NK-92 (cell line): Measurements from ENCODE around the gene PNKP.

Experiments used
- DNase-seq: peaks from one replicate; lab custom pipeline; 2025; ENCODE audit not compliant: unreplicated experiment; lab: John Stamatoyannopoulos, UW

The PNKP gene

GRCh38 chr19:49866933-49867782 lies at the start of gene PNKP:
Gene PNKP, minus strand, starts transcription at chr19:49867576. Its CDS starts 372 bp downstream, at chr19:49867204.
- DNase-seq, result peak; percentile 68

GRCh38 chr19:49915271-49915670 lies 47.9 kb upstream of the PNKP start:
- DNase-seq, result no peak

GRCh38 chr19:49913720-49914119 lies 46.3 kb upstream of the PNKP start:
- DNase-seq, result no peak

- DNase-seq, result no peak
Measured at GRCh38 chr19:49912965-49913685, 45.7 kb upstream of the PNKP start.

GRCh38 chr19:49911381-49912145 lies 44.2 kb upstream of the PNKP start:
- no peak for DNase-seq

- no peak for DNase-seq
Measured at GRCh38 chr19:49910179-49910578, 42.8 kb upstream of the PNKP start.

GRCh38 chr19:49908480-49909420 lies 41.4 kb upstream of the PNKP start:
- DNase-seq, result no peak

GRCh38 chr19:49907745-49908446 lies 40.5 kb upstream of the PNKP start:
- no peak for DNase-seq

- no peak for DNase-seq
Measured at GRCh38 chr19:49906879-49907564, 39.6 kb upstream of the PNKP start.

GRCh38 chr19:49904136-49904535 lies 36.8 kb upstream of the PNKP start:
- no peak for DNase-seq

- DNase-seq, result no peak
Measured at GRCh38 chr19:49896863-49897621, 29.7 kb upstream of the PNKP start, which contains the start of gene IL4I1. Gene IL4I1, minus strand, starts transcription at chr19:49896887. Its CDS starts 727 bp downstream, at chr19:49896160.

GRCh38 chr19:49895566-49896297 lies 28.4 kb upstream of the PNKP start:
- no peak for DNase-seq

GRCh38 chr19:49894879-49895565 lies 27.6 kb upstream of the PNKP start:
- DNase-seq, result no peak

- DNase-seq, result no peak
Measured at GRCh38 chr19:49894011-49894664, 26.8 kb upstream of the PNKP start.

- no peak for DNase-seq
Measured at GRCh38 chr19:49892716-49893115, 25.3 kb upstream of the PNKP start.

GRCh38 chr19:49891393-49891792 lies 24.0 kb upstream of the PNKP start:
- DNase-seq, result no peak
